Measurements from ENCODE around the gene C10orf53.

C10orf53 gene

GRCh38 chr10:49679480-49679893 lies at the start of gene C10orf53:
Gene C10orf53 (plus strand): TSS chr10:49679651. CDS start chr10:49679698, 47 bp downstream.
- H3K4me3 ChIP-seq (ENCODE audit: low read depth in 1 of 5, low read length in 5 of 5) = peak within 1 kb of the TSS in 3 of 5 donors; percentile 18 to 45 (median 32)
- no peak within 1 kb of the TSS for H3K9ac ChIP-seq (ENCODE audit: low read length in 5 of 5)
- H3K9me3 ChIP-seq (ENCODE audit: control insufficient read depth in 5 of 5, low read length in 5 of 5) = peaks cover 10 to 18% (median 11%) of the 10 kb centered on the region in 5 donors

GRCh38 chr10:49631975-49632374 lies 47.5 kb upstream of the C10orf53 start:
- Histone ChIP-seq H3K4me1 (ENCODE audit: control insufficient read depth in 5 of 5, insufficient read depth in 5 of 5, low read length in 5 of 5) (no peaks in the 10 kb centered on the region), H3K9ac (ENCODE audit: low read length in 5 of 5) (no peak overlapping the region), H3K4me3 (ENCODE audit: low read depth in 1 of 5, low read length in 5 of 5) (no peak overlapping the region), H3K9me3 (ENCODE audit: control insufficient read depth in 5 of 5, low read length in 5 of 5) (no peaks in the 10 kb centered on the region), H3K27me3 (ENCODE audit: control insufficient read depth in 5 of 5, insufficient read depth in 4 of 5, low read length in 5 of 5) (peaks cover 0 to 8% (median 0%) of the 10 kb centered on the region in 5 donors), H3K27ac (ENCODE audit: low read depth, low read length) (no peak overlapping the region), H3K36me3 (ENCODE audit: control insufficient read depth in 5 of 5, insufficient read depth in 5 of 5, low read length in 5 of 5) (no peaks in the 10 kb centered on the region)

More at GRCh38 chr10:49679480-49679893, at the start of gene C10orf53:
- Histone ChIP-seq H3K36me3 (ENCODE audit: control insufficient read depth in 5 of 5, insufficient read depth in 5 of 5, low read length in 5 of 5) (no peaks in the 10 kb centered on the region), H3K27me3 (ENCODE audit: control insufficient read depth in 5 of 5, insufficient read depth in 4 of 5, low read length in 5 of 5) (peaks cover 0 to 15% (median 6%) of the 10 kb centered on the region in 5 donors), H3K4me1 (ENCODE audit: control insufficient read depth in 5 of 5, insufficient read depth in 5 of 5, low read length in 5 of 5) (peaks cover 0 to 7% (median 0%) of the 10 kb centered on the region in 5 donors), H3K27ac (ENCODE audit: low read depth, low read length) (no peak within 1 kb of the TSS)

- H3K9ac ChIP-seq (ENCODE audit: low read length in 5 of 5) = no peak overlapping the region
- no peaks in the 10 kb centered on the region for H3K4me1 ChIP-seq (ENCODE audit: control insufficient read depth in 5 of 5, insufficient read depth in 5 of 5, low read length in 5 of 5)
- no peaks in the 10 kb centered on the region for H3K9me3 ChIP-seq (ENCODE audit: control insufficient read depth in 5 of 5, low read length in 5 of 5)
- no peaks in the 10 kb centered on the region for H3K36me3 ChIP-seq (ENCODE audit: control insufficient read depth in 5 of 5, insufficient read depth in 5 of 5, low read length in 5 of 5)
- no peak overlapping the region for H3K4me3 ChIP-seq (ENCODE audit: low read depth in 1 of 5, low read length in 5 of 5)
- H3K27me3 ChIP-seq (ENCODE audit: control insufficient read depth in 5 of 5, insufficient read depth in 4 of 5, low read length in 5 of 5) = peaks cover 0 to 8% (median 0%) of the 10 kb centered on the region in 5 donors
- H3K27ac ChIP-seq (ENCODE audit: low read depth, low read length) = no peak overlapping the region
Measured at GRCh38 chr10:49632406-49633317, 46.8 kb upstream of the C10orf53 start.

- no peak overlapping the region for H3K4me3 ChIP-seq (ENCODE audit: low read depth in 1 of 5, low read length in 5 of 5)
- no peak overlapping the region for H3K27ac ChIP-seq (ENCODE audit: low read depth, low read length)
- no peaks in the 10 kb centered on the region for H3K4me1 ChIP-seq (ENCODE audit: control insufficient read depth in 5 of 5, insufficient read depth in 5 of 5, low read length in 5 of 5)
- H3K9ac ChIP-seq (ENCODE audit: low read length in 5 of 5) = no peak overlapping the region
- no peaks in the 10 kb centered on the region for H3K9me3 ChIP-seq (ENCODE audit: control insufficient read depth in 5 of 5, low read length in 5 of 5)
- H3K27me3 ChIP-seq (ENCODE audit: control insufficient read depth in 5 of 5, insufficient read depth in 4 of 5, low read length in 5 of 5) = peaks cover 0 to 8% (median 0%) of the 10 kb centered on the region in 5 donors
- no peaks in the 10 kb centered on the region for H3K36me3 ChIP-seq (ENCODE audit: control insufficient read depth in 5 of 5, insufficient read depth in 5 of 5, low read length in 5 of 5)
Measured at GRCh38 chr10:49633327-49634068, 46.0 kb upstream of the C10orf53 start.

GRCh38 chr10:49634069-49634660 lies 45.3 kb upstream of the C10orf53 start:
- Histone ChIP-seq H3K36me3 (ENCODE audit: control insufficient read depth in 5 of 5, insufficient read depth in 5 of 5, low read length in 5 of 5) (no peaks in the 10 kb centered on the region), H3K9me3 (ENCODE audit: control insufficient read depth in 5 of 5, low read length in 5 of 5) (no peaks in the 10 kb centered on the region), H3K4me1 (ENCODE audit: control insufficient read depth in 5 of 5, insufficient read depth in 5 of 5, low read length in 5 of 5) (no peaks in the 10 kb centered on the region), H3K9ac (ENCODE audit: low read length in 5 of 5) (no peak overlapping the region), H3K27me3 (ENCODE audit: control insufficient read depth in 5 of 5, insufficient read depth in 4 of 5, low read length in 5 of 5) (peaks cover 0 to 8% (median 0%) of the 10 kb centered on the region in 5 donors), H3K27ac (ENCODE audit: low read depth, low read length) (no peak overlapping the region), H3K4me3 (ENCODE audit: low read depth in 1 of 5, low read length in 5 of 5) (no peak overlapping the region)

GRCh38 chr10:49642311-49642710 lies 37.1 kb upstream of the C10orf53 start:
- Histone ChIP-seq H3K27ac (ENCODE audit: low read depth, low read length) (no peak overlapping the region), H3K4me3 (ENCODE audit: low read depth in 1 of 5, low read length in 5 of 5) (no peak overlapping the region), H3K9ac (ENCODE audit: low read length in 5 of 5) (no peak overlapping the region), H3K9me3 (ENCODE audit: control insufficient read depth in 5 of 5, low read length in 5 of 5) (no peaks in the 10 kb centered on the region), H3K36me3 (ENCODE audit: control insufficient read depth in 5 of 5, insufficient read depth in 5 of 5, low read length in 5 of 5) (no peaks in the 10 kb centered on the region), H3K27me3 (ENCODE audit: control insufficient read depth in 5 of 5, insufficient read depth in 4 of 5, low read length in 5 of 5) (peaks cover 4 to 36% (median 17%) of the 10 kb centered on the region in 5 donors), H3K4me1 (ENCODE audit: control insufficient read depth in 5 of 5, insufficient read depth in 5 of 5, low read length in 5 of 5) (peaks cover 0 to 7% (median 0%) of the 10 kb centered on the region in 5 donors)

- H3K4me3 ChIP-seq (ENCODE audit: low read depth in 1 of 5, low read length in 5 of 5) = no peak overlapping the region
- no peaks in the 10 kb centered on the region for H3K9me3 ChIP-seq (ENCODE audit: control insufficient read depth in 5 of 5, low read length in 5 of 5)
- H3K36me3 ChIP-seq (ENCODE audit: control insufficient read depth in 5 of 5, insufficient read depth in 5 of 5, low read length in 5 of 5) = no peaks in the 10 kb centered on the region
- H3K4me1 ChIP-seq (ENCODE audit: control insufficient read depth in 5 of 5, insufficient read depth in 5 of 5, low read length in 5 of 5) = peaks cover 0 to 7% (median 0%) of the 10 kb centered on the region in 5 donors
- no peak overlapping the region for H3K9ac ChIP-seq (ENCODE audit: low read length in 5 of 5)
- H3K27me3 ChIP-seq (ENCODE audit: control insufficient read depth in 5 of 5, insufficient read depth in 4 of 5, low read length in 5 of 5) = peaks cover 4 to 40% (median 20%) of the 10 kb centered on the region in 5 donors
- no peak overlapping the region for H3K27ac ChIP-seq (ENCODE audit: low read depth, low read length)
Measured at GRCh38 chr10:49643241-49644034, 36.0 kb upstream of the C10orf53 start.

GRCh38 chr10:49644035-49644646 lies 35.3 kb upstream of the C10orf53 start:
- H3K4me1 ChIP-seq (ENCODE audit: control insufficient read depth in 5 of 5, insufficient read depth in 5 of 5, low read length in 5 of 5) = peaks cover 0 to 7% (median 0%) of the 10 kb centered on the region in 5 donors
- H3K4me3 ChIP-seq (ENCODE audit: low read depth in 1 of 5, low read length in 5 of 5) = no peak overlapping the region
- no peaks in the 10 kb centered on the region for H3K36me3 ChIP-seq (ENCODE audit: control insufficient read depth in 5 of 5, insufficient read depth in 5 of 5, low read length in 5 of 5)
- no peak overlapping the region for H3K27ac ChIP-seq (ENCODE audit: low read depth, low read length)
- H3K9me3 ChIP-seq (ENCODE audit: control insufficient read depth in 5 of 5, low read length in 5 of 5) = no peaks in the 10 kb centered on the region
- H3K9ac ChIP-seq (ENCODE audit: low read length in 5 of 5) = no peak overlapping the region
- H3K27me3 ChIP-seq (ENCODE audit: control insufficient read depth in 5 of 5, insufficient read depth in 4 of 5, low read length in 5 of 5) = peaks cover 4 to 41% (median 20%) of the 10 kb centered on the region in 5 donors

GRCh38 chr10:49645417-49645816 lies 34.0 kb upstream of the C10orf53 start:
- Histone ChIP-seq H3K9ac (ENCODE audit: low read length in 5 of 5) (no peak overlapping the region), H3K36me3 (ENCODE audit: control insufficient read depth in 5 of 5, insufficient read depth in 5 of 5, low read length in 5 of 5) (no peaks in the 10 kb centered on the region), H3K9me3 (ENCODE audit: control insufficient read depth in 5 of 5, low read length in 5 of 5) (no peaks in the 10 kb centered on the region), H3K27ac (ENCODE audit: low read depth, low read length) (no peak overlapping the region), H3K4me3 (ENCODE audit: low read depth in 1 of 5, low read length in 5 of 5) (no peak overlapping the region), H3K27me3 (ENCODE audit: control insufficient read depth in 5 of 5, insufficient read depth in 4 of 5, low read length in 5 of 5) (peaks cover 4 to 46% (median 20%) of the 10 kb centered on the region in 5 donors), H3K4me1 (ENCODE audit: control insufficient read depth in 5 of 5, insufficient read depth in 5 of 5, low read length in 5 of 5) (peaks cover 0 to 7% (median 0%) of the 10 kb centered on the region in 5 donors)

Measured in subcutaneous abdominal adipose tissue (tissue), 5 donors.